Testis (tissue), 3 donors: ENCODE measurements around the gene GUCA2B. TPM values are rescaled to one million over a fixed set of nuclear protein-coding genes. Genes with fewer than 3 reads are reported as not detected.

Experiments used
- DNase-seq: peaks from one replicate; pipeline ENCODE4 v3.0.0-alpha.2; 2019
- H3K27ac ChIP-seq, 2 donors: fragments of 200-600 bp; sonication (generic); one replicate each; pipeline ENCODE4 v1.5.1; 2019
- H3K27me3 ChIP-seq: fragments of 200-600 bp; sonication (generic); one replicate; pipeline ENCODE4 v1.5.1; 2019
- H3K36me3 ChIP-seq: fragments of 200-600 bp; sonication (generic); one replicate; pipeline ENCODE4 v1.5.1; 2017; ENCODE audit warnings: low read depth; ENCODE audit errors: missing control alignments
- H3K4me1 ChIP-seq: fragments of 200-600 bp; sonication (generic); one replicate; pipeline ENCODE4 v1.5.1; 2019
- H3K4me3 ChIP-seq, 2 donors: fragments of 200-600 bp; sonication (generic); one replicate each; pipeline ENCODE4 v1.5.1; 2017 to 2019
- H3K9me3 ChIP-seq: fragments of 200-600 bp; sonication (generic); one replicate; pipeline ENCODE4 v1.5.1; 2017
- POLR2A ChIP-seq: fragments of 450-650 bp; IDR thresholded peaks from one replicate; pipeline ENCODE4 v1.6.1; 2017; ENCODE audit warnings: antibody characterized with exemption, mild to moderate bottlenecking, moderate library complexity
- WGBS, 2 donors: methylation state at CpG; one replicate each; pipeline ENCODE4 v1.1.5; 2018; 5-methylcytosine and 5-hydroxymethylcytosine counted together
- intact Hi-C: fragments of 100-400 bp; cut with DNase I; formaldehyde crosslinking; loops from one replicate; pipeline ENCODE4 v1.15.1; 2023; ENCODE audit warnings: low total_unique reads
- polyA plus RNA-seq: library from polyadenylated mRNA; stranded (reverse); fragments of 350-450 nt; fragmentation: Illumina TruSeq; extraction: RNeasy Lipid Tissue Mini Kit (QIAGEN cat#74804); gene quantifications from one replicate; pipeline ENCODE4 v1.2.3, GENCODE V29; 2014; ENCODE audit warnings: low read depth, low replicate concordance; ENCODE audit not compliant: insufficient read depth
- total RNA-seq, 2 donors: library from RNA; depleted of rRNA; stranded (reverse); fragments of >200 nt; gene quantifications; one replicate each; pipeline ENCODE4 v1.2.3, GENCODE V29; 2016
- TF ChIP-seq, protein P1 (sequence below), 3 experiments: fragments of 450-650 bp in 2 of 3; fragments of 200-600 bp in 1 of 3; sonication (generic) in 1 of 3; IDR thresholded peaks; one replicate each; pipeline ENCODE4 v1.5.1; 2016 to 2019; ENCODE audit warnings: antibody characterized with exemption in 3 of 3, mild to moderate bottlenecking in 2 of 3, moderate library complexity in 1 of 3

GUCA2B gene
- total and polyA plus RNA-seq, 3 donors from 2014 or later, result not detected

DNA sequence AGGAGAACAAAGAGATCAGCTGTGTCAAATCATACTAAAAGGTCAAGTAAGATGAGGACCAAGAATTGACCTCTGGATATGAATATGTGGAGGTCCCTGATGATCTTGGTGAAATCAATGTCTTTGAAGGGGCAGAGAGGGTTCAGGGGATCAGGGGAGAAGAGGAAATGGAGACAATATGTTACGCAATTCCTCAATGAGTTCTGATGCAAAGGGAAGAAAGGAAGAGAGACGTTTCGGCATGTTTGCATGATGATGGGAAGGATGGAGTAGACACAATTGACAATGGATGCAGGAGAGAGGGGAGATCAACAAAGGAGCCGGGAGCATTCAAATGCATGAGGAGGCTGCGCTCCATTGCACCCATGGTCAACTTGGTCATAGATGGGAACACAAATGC, 36.0 kb upstream of the GUCA2B start:
- 88 to 94% methylated on average over 5 of the region's 5 CpGs for WGBS, 2 donors
- TF ChIP-seq, protein P1, sequence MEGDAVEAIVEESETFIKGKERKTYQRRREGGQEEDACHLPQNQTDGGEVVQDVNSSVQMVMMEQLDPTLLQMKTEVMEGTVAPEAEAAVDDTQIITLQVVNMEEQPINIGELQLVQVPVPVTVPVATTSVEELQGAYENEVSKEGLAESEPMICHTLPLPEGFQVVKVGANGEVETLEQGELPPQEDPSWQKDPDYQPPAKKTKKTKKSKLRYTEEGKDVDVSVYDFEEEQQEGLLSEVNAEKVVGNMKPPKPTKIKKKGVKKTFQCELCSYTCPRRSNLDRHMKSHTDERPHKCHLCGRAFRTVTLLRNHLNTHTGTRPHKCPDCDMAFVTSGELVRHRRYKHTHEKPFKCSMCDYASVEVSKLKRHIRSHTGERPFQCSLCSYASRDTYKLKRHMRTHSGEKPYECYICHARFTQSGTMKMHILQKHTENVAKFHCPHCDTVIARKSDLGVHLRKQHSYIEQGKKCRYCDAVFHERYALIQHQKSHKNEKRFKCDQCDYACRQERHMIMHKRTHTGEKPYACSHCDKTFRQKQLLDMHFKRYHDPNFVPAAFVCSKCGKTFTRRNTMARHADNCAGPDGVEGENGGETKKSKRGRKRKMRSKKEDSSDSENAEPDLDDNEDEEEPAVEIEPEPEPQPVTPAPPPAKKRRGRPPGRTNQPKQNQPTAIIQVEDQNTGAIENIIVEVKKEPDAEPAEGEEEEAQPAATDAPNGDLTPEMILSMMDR (IDR thresholded peaks at IDR 0.05), result no peak
- intact Hi-C loops, result no loop called here

GRCh38 chr1:42118125-42118524, 35.1 kb upstream of the GUCA2B start:
- H3K4me1 ChIP-seq, result no peaks in the 10 kb centered on the region
- TF ChIP-seq, protein P1 (IDR thresholded peaks at IDR 0.05), result no peak
- no peak for TF ChIP-seq POLR2A
- no peaks in the 10 kb centered on the region for H3K36me3 ChIP-seq
- H3K9me3 ChIP-seq, result no peaks in the 10 kb centered on the region
- intact Hi-C loops, result no loop called here
- no peak for DNase-seq
- WGBS, 2 donors, result 87 to 100% methylated on average over 1 of the region's 1 CpG
- H3K27ac ChIP-seq, result no peak overlapping the region
- no peaks in the 10 kb centered on the region for H3K27me3 ChIP-seq
- H3K4me3 ChIP-seq, result no peak overlapping the region

More for the DNA sequence above, 36.0 kb upstream of the GUCA2B start:
- H3K27ac ChIP-seq, result no peak overlapping the region
- no peak for DNase-seq
- H3K4me3 ChIP-seq, result no peak overlapping the region
- H3K9me3 ChIP-seq, result no peaks in the 10 kb centered on the region
- no peaks in the 10 kb centered on the region for H3K4me1 ChIP-seq
- H3K36me3 ChIP-seq, result no peaks in the 10 kb centered on the region
- H3K27me3 ChIP-seq, result no peaks in the 10 kb centered on the region

DNA sequence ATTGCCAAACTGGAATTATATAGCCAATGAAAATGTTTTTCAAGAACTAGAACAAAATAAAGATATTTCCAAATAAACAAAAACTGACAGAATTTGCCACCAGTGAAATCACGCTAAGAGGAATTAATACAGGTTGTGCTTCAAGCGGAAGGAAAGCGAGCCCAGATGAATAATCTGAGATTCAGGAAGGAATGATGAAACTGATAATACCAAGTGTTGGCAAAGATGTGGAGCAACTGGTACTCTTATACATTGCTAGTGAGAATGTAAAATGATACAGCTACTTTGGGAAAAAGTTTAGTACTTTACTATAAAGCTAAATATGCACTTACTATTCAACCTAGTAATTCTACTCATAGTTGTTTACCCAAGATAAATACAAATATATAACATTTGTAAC, 30.8 kb upstream of the GUCA2B start:
- 93 to 95% methylated on average over 3 of the region's 3 CpGs for WGBS, 2 donors

GRCh38 chr1:42125552-42125951, 27.7 kb upstream of the GUCA2B start:
- intact Hi-C loops, result no loop called here
- Histone ChIP-seq H3K4me1 (no peaks in the 10 kb centered on the region), H3K27ac (no peak overlapping the region), H3K9me3 (no peaks in the 10 kb centered on the region), H3K27me3 (no peaks in the 10 kb centered on the region), H3K36me3 (no peaks in the 10 kb centered on the region), H3K4me3 (no peak overlapping the region)
- no peak for DNase-seq
- TF ChIP-seq, protein P1 (IDR thresholded peaks at IDR 0.05), result no peak
- TF ChIP-seq POLR2A, result no peak
- whole genome bisulfite sequencing, 2 donors, result 42 to 94% methylated on average over 1 of the region's 1 CpG

More for the DNA sequence above, 30.8 kb upstream of the GUCA2B start:
- intact Hi-C loops, result no loop called here
- H3K36me3 ChIP-seq, result no peaks in the 10 kb centered on the region
- H3K4me1 ChIP-seq, result no peaks in the 10 kb centered on the region
- no peak overlapping the region for H3K27ac ChIP-seq
- H3K9me3 ChIP-seq, result no peaks in the 10 kb centered on the region
- H3K4me3 ChIP-seq, result no peak overlapping the region
- no peak for DNase-seq
- H3K27me3 ChIP-seq, result no peaks in the 10 kb centered on the region
- TF ChIP-seq, protein P1 (IDR thresholded peaks at IDR 0.05), result no peak
- no peak for TF ChIP-seq POLR2A

- WGBS, 2 donors, result 97 to 98% methylated on average over 6 of the region's 6 CpGs
- TF ChIP-seq POLR2A, result no peak
- TF ChIP-seq, protein P1 (IDR thresholded peaks at IDR 0.05), result no peak
- intact Hi-C loops, result no loop called here
- Histone ChIP-seq H3K9me3 (no peaks in the 10 kb centered on the region), H3K4me3 (no peak overlapping the region), H3K4me1 (no peaks in the 10 kb centered on the region), H3K36me3 (no peaks in the 10 kb centered on the region), H3K27ac (no peak overlapping the region), H3K27me3 (no peaks in the 10 kb centered on the region)
- no peak for DNase-seq
Measured at GRCh38 chr1:42127767-42128166, 25.4 kb upstream of the GUCA2B start.
